Endothelial cell of umbilical vein (primary cell): ENCODE results near the gene FHIT. TPM values are rescaled to one million over a fixed set of nuclear protein-coding genes. Genes with fewer than 3 reads are reported as not detected.

ENCODE experiments used
- BruUV-seq: library from RNA; stranded (reverse); fragments of 400-500 nt; replicated peaks from 2 replicates; lab custom pipeline; 2021; lab: Mats Ljungman, UMichigan
- CTCF ChIA-PET: fragments of 300-600, 350-600 bp; sonication (Branson Sonifier 250); formaldehyde crosslinking; loops from one replicate; lab custom pipeline; 2021; ENCODE audit warnings: antibody characterized with exemption, inconsistent platforms; lab: Charles Lee
- POLR2A ChIA-PET: fragments of 300-600, 350-600 bp; sonication (Branson Sonifier 250); formaldehyde crosslinking; loops from one replicate; lab custom pipeline; 2021; ENCODE audit warnings: antibody characterized with exemption, inconsistent platforms; lab: Charles Lee
- DNase-seq: peaks from one replicate; pipeline ENCODE4 v3.0.0-alpha.2; 2011; ENCODE audit warnings: low read depth, low spot score
- FAIRE-seq: peaks from 2 replicates; lab custom pipeline; 2011; peaks lifted over from hg19 to GRCh38; lab: Jason Lieb, UNC
- H2AFZ ChIP-seq: 2 replicates; pipeline ENCODE4 v1.6.0; 2012; ENCODE audit warnings: low read depth, low read length, control low read depth, inconsistent platforms
- H3K27ac ChIP-seq: 2 replicates; pipeline ENCODE4 v1.5.1; 2011; ENCODE audit warnings: low read depth, mild to moderate bottlenecking, control low read depth, low read length, moderate library complexity; ENCODE audit not compliant: insufficient read depth
- H3K27me3 ChIP-seq, 2 experiments: 2 replicates each; pipeline versions ENCODE4 v1.6.0 to v1.6.1; 2011; ENCODE audit warnings: low read length in 2 of 2, mixed read lengths in 1 of 2; ENCODE audit not compliant: control insufficient read depth in 2 of 2, insufficient read depth in 2 of 2
- H3K36me3 ChIP-seq, 2 experiments: 2 replicates in 1 of 2; 3 replicates in 1 of 2; pipeline ENCODE4 v1.5.1; 2011; ENCODE audit warnings: low read length in 2 of 2, mild to moderate bottlenecking in 1 of 2, moderate library complexity in 1 of 2; ENCODE audit not compliant: control insufficient read depth in 2 of 2, insufficient read depth in 2 of 2; ENCODE audit errors: extremely low read depth in 1 of 2
- H3K4me1 ChIP-seq: 3 replicates; pipeline ENCODE4 v1.5.1; 2011; ENCODE audit warnings: mild to moderate bottlenecking, low read length; ENCODE audit not compliant: control insufficient read depth, insufficient read depth; ENCODE audit errors: extremely low read depth
- H3K4me2 ChIP-seq: 2 replicates; pipeline ENCODE4 v1.6.1; 2011; ENCODE audit warnings: low read length, control low read depth, mixed read lengths; ENCODE audit not compliant: insufficient read depth
- H3K4me3 ChIP-seq, 3 experiments: fragments of 200-600 bp in 1 of 3; sonication (generic), shearing (Covaris generic) in 1 of 3; replicated peaks in 1 of 3; 2 replicates each; pipeline ENCODE4 v1.5.1; 2011 to 2016; ENCODE audit warnings: control low read depth in 3 of 3, low read length in 3 of 3, mild to moderate bottlenecking in 2 of 3, inconsistent platforms in 1 of 3, low read depth in 1 of 3, moderate library complexity in 1 of 3; ENCODE audit not compliant: insufficient read depth in 1 of 3
- H3K79me2 ChIP-seq: 2 replicates; pipeline ENCODE4 v1.6.0; 2012; ENCODE audit warnings: low read length, inconsistent platforms; ENCODE audit not compliant: control insufficient read depth, insufficient read depth
- H3K9ac ChIP-seq: replicated peaks from 2 replicates; pipeline ENCODE3; 2011; ENCODE audit warnings: low read length, control low read depth; ENCODE audit not compliant: insufficient read depth; ENCODE audit errors: extremely low read depth
- H3K9me1 ChIP-seq: replicated peaks from 3 replicates; pipeline ENCODE4 v1.6.0; 2011; ENCODE audit warnings: mild to moderate bottlenecking, low read length; ENCODE audit not compliant: control insufficient read depth, insufficient read depth; ENCODE audit errors: extremely low read depth
- H3K9me3 ChIP-seq: replicated peaks from 2 replicates; pipeline ENCODE4 v1.5.1; 2012; ENCODE audit warnings: low read length, inconsistent platforms; ENCODE audit not compliant: control insufficient read depth, insufficient read depth
- H4K20me1 ChIP-seq: replicated peaks from 2 replicates; pipeline ENCODE3; 2011; ENCODE audit warnings: mild to moderate bottlenecking, low read length; ENCODE audit not compliant: control insufficient read depth, insufficient read depth; ENCODE audit errors: extremely low read depth
- EZH2 ChIP-seq: IDR thresholded peaks from 2 replicates; pipeline ENCODE4 v1.6.1; 2012; ENCODE audit warnings: borderline replicate concordance, low read depth, mild to moderate bottlenecking, moderate library complexity, low read length, inconsistent platforms; ENCODE audit not compliant: severe bottlenecking
- FOS ChIP-seq: IDR thresholded peaks from 2 replicates; pipeline ENCODE4 v1.6.1; 2011; ENCODE audit warnings: mild to moderate bottlenecking, low read length, moderate library complexity, borderline replicate concordance; ENCODE audit not compliant: insufficient read depth
- GATA2 ChIP-seq: IDR thresholded peaks from 2 replicates; pipeline ENCODE4 v1.7.0; 2011; ENCODE audit warnings: low read depth, mild to moderate bottlenecking, moderate library complexity, mixed read lengths, low read length; ENCODE audit not compliant: insufficient read length, insufficient read depth
- MAX ChIP-seq: IDR thresholded peaks from 2 replicates; pipeline ENCODE4 v1.6.1; 2011; ENCODE audit not compliant: insufficient read depth, insufficient read length
- MYC ChIP-seq: IDR thresholded peaks from one replicate; pipeline ENCODE4 v1.6.1; 2011; ENCODE audit warnings: mild to moderate bottlenecking, low read depth, low read length
- POLR2AphosphoS5 ChIP-seq: IDR thresholded peaks from 2 replicates; pipeline ENCODE4 v1.6.1; 2012; ENCODE audit warnings: low read depth, mild to moderate bottlenecking, control low read depth, low read length, moderate library complexity; ENCODE audit not compliant: insufficient read depth
- dilution Hi-C: fragments of 300-500 bp; cut with MboI; formaldehyde crosslinking; loops from one replicate; pipeline ENCODE4 v1.15.0; 2019; ENCODE audit warnings: low sequenced_read_pairs; ENCODE audit not compliant: extremely low pct_ligation_motif_present
- intact Hi-C: fragments of 100-400 bp; cut with micrococcal nuclease; formaldehyde crosslinking; loops from one replicate; pipeline ENCODE4 v1.10.0; 2022
- polyA plus RNA-seq, 4 experiments: library from polyadenylated mRNA; depleted of rRNA in 3 of 4; stranded (reverse) in 3 of 4; unstranded in 1 of 4; fragments of >200 nt; gene quantifications; 2 replicates each; pipeline versions ENCODE4 v1.2.1 to v1.2.3, GENCODE V29; 2011 to 2012; ENCODE audit warnings: missing spikeins in 1 of 4
- total RNA-seq: library from RNA; stranded (reverse); gene quantifications from 2 replicates; pipeline ENCODE4 v1.2.3, GENCODE V29; 2021

The FHIT gene
- total and polyA plus RNA-seq, 2 donors (not counting 3 experiments of a cell fraction or from before 2014, with no cell fraction given), result 0.47 to 2.2 TPM

- no peaks in the 10 kb centered on the region for H3K27me3 ChIP-seq
- H3K4me3 ChIP-seq, result no peak overlapping the region
- BruUV-seq, result no TSS peak
- intact Hi-C loops, result no loop called here
- H3K4me2 ChIP-seq, result no peak overlapping the region
- ChIA-PET CTCF (no interaction called here), POLR2A (no interaction called here)
- TF ChIP-seq GATA2 (no peak), MAX (no peak), MYC (no peak)
- FAIRE-seq, result no peak
- no peaks in the 10 kb centered on the region for H3K36me3 ChIP-seq
- dilution Hi-C loops, result no loop called here
- no peaks in the 10 kb centered on the region for H3K4me1 ChIP-seq
- H2AFZ ChIP-seq, result no peak overlapping the region
- H3K9ac ChIP-seq, result no peak overlapping the region
- no peaks in the 10 kb centered on the region for H3K9me1 ChIP-seq
- no peak overlapping the region for H3K27ac ChIP-seq
- H4K20me1 ChIP-seq, result no peaks in the 10 kb centered on the region
- H3K79me2 ChIP-seq, result no peaks in the 10 kb centered on the region
- H3K9me3 ChIP-seq, result peaks cover 2% of the 10 kb centered on the region
- DNase-seq, result no peak
Observed at GRCh38 chr3:60276615-60277014, 974.6 kb downstream of the FHIT start.

GRCh38 chr3:60274646-60275045 lies 976.6 kb downstream of the FHIT start:
- H3K36me3 ChIP-seq, result no peaks in the 10 kb centered on the region
- no peak for FAIRE-seq
- H3K9ac ChIP-seq, result no peak overlapping the region
- H3K9me3 ChIP-seq, result peaks cover 2% of the 10 kb centered on the region
- H3K4me1 ChIP-seq, result no peaks in the 10 kb centered on the region
- H3K79me2 ChIP-seq, result no peaks in the 10 kb centered on the region
- TF ChIP-seq POLR2AphosphoS5 (no peak), EZH2 (no peak), FOS (no peak), MYC (no peak)
- ChIA-PET CTCF (no interaction called here), POLR2A (no interaction called here)
- no TSS peak for BruUV-seq
- H3K27me3 ChIP-seq, result no peaks in the 10 kb centered on the region
- H3K9me1 ChIP-seq, result no peaks in the 10 kb centered on the region
- no peak overlapping the region for H3K4me2 ChIP-seq
- H3K4me3 ChIP-seq, result no peak overlapping the region
- intact Hi-C loops, result no loop called here
- dilution Hi-C loops, result no loop called here
- H3K27ac ChIP-seq, result no peak overlapping the region
- DNase-seq, result no peak
- H4K20me1 ChIP-seq, result no peaks in the 10 kb centered on the region
- H2AFZ ChIP-seq, result no peak overlapping the region
